BJ (cell line): Measurements from ENCODE around the gene HSCB. TPM values are rescaled to one million over a fixed set of nuclear protein-coding genes. Genes with fewer than 3 reads are reported as not detected.
A peak's percentile ranks its signal among the peaks of the same experiment; 100 is the strongest.
"Not testable (repeated sequence)": the region's sequence is repeated elsewhere in the genome, so short reads cannot be mapped to it uniquely, and the experiment has no call there.

Experiments used
- CTCF ChIA-PET: fragments of 350-600 bp; formaldehyde crosslinking; extraction: SDS; loops from one replicate; lab custom pipeline; 2021; ENCODE audit warnings: antibody characterized with exemption, inconsistent platforms; lab: Yijun Ruan, JAX
- POLR2A ChIA-PET: fragments of 300-600 bp; sonication (Branson Sonifier 250); formaldehyde crosslinking; extraction: SDS; loops from one replicate; lab custom pipeline; 2021; ENCODE audit warnings: antibody characterized with exemption; lab: Charles Lee
- DNase-seq: peaks from one replicate; pipeline ENCODE4 v3.0.0-alpha.2; 2011; ENCODE audit warnings: low read depth
- H3K27me3 ChIP-seq: 2 replicates; pipeline ENCODE4 v1.6.0; 2011; ENCODE audit warnings: low read length; ENCODE audit not compliant: control insufficient read depth, insufficient read depth
- H3K36me3 ChIP-seq: 2 replicates; pipeline ENCODE4 v1.5.1; 2011; ENCODE audit warnings: low read length; ENCODE audit not compliant: control insufficient read depth, insufficient read depth
- H3K4me3 ChIP-seq: 2 replicates; pipeline ENCODE4 v1.5.1; 2011; ENCODE audit warnings: low read depth, mild to moderate bottlenecking, control low read depth, low read length
- polyA plus RNA-seq: library from polyadenylated mRNA; depleted of rRNA; stranded (reverse); fragments of >200 nt; gene quantifications from 2 replicates; pipeline ENCODE4 v1.2.3, GENCODE V29; 2011
- TF ChIP-seq, protein P1 (sequence below): IDR thresholded peaks from 2 replicates; pipeline ENCODE4 v1.5.1; 2011; ENCODE audit warnings: low read depth, mild to moderate bottlenecking, control low read depth, inconsistent platforms, low read length, moderate library complexity; ENCODE audit not compliant: insufficient read depth

The HSCB gene
- polyA plus RNA-seq, 1 experiment = 12.7 TPM

GRCh38 chr22:28741200-28741784 lies 547 bp upstream of the HSCB start:
- Histone ChIP-seq H3K4me3 (peak overlapping the region; percentile 69), H3K27me3 (no peaks in the 10 kb centered on the region), H3K36me3 (peaks cover 5% of the 10 kb centered on the region; the same call in 1 of the 2 replicates)
- TF ChIP-seq, protein P1, sequence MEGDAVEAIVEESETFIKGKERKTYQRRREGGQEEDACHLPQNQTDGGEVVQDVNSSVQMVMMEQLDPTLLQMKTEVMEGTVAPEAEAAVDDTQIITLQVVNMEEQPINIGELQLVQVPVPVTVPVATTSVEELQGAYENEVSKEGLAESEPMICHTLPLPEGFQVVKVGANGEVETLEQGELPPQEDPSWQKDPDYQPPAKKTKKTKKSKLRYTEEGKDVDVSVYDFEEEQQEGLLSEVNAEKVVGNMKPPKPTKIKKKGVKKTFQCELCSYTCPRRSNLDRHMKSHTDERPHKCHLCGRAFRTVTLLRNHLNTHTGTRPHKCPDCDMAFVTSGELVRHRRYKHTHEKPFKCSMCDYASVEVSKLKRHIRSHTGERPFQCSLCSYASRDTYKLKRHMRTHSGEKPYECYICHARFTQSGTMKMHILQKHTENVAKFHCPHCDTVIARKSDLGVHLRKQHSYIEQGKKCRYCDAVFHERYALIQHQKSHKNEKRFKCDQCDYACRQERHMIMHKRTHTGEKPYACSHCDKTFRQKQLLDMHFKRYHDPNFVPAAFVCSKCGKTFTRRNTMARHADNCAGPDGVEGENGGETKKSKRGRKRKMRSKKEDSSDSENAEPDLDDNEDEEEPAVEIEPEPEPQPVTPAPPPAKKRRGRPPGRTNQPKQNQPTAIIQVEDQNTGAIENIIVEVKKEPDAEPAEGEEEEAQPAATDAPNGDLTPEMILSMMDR = no peak
- no peak for DNase-seq
- POLR2A ChIA-PET = no interaction called here
- CTCF ChIA-PET = interaction anchor here (1.5 kb wide), 1 partner anchor 29 kb away, joined by 3 read pairs; no protein-coding TSS in a partner anchor

DNA sequence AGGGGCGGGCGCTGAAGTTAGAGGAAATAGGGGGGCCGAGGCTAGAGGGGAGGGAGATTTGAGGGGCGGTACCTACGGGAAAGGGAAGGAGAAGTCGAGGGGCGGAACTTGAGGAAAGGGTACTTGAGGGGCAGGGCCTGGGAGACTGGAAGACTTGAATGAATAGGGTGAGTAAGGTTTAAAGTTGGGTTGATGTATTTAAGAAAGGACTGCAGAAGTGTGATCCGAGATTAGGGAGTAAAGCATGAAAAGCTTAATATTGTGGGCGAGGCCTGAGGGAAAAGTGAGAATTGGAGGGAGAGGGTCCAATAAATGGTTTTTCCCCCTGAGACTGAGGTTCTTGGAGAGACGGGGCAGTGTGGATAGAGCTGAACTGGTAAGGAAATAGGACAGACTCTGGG lies 723 bp downstream of the HSCB start:
- peak overlapping the region; percentile 69 for H3K4me3 ChIP-seq
- POLR2A ChIA-PET = no interaction called here
- peaks cover 6% of the 10 kb centered on the region; the same call in 1 of the 2 replicates for H3K36me3 ChIP-seq
- TF ChIP-seq, protein P1 = no peak
- H3K27me3 ChIP-seq = no peaks in the 10 kb centered on the region
- DNase-seq = no peak
- CTCF ChIA-PET = interaction anchor here (1.2 to 1.5 kb wide), 2 partner anchors 30 to 142 kb away, joined by 3 read pairs; no protein-coding TSS in a partner anchor

GRCh38 chr22:28743852-28744251 lies 2.0 kb downstream of the HSCB start:
- H3K27me3 ChIP-seq = no peaks in the 10 kb centered on the region
- H3K36me3 ChIP-seq = peaks cover 9% of the 10 kb centered on the region; the same call in 1 of the 2 replicates
- CTCF ChIA-PET = interaction anchor here (1.2 kb wide), 1 partner anchor 143 kb away, joined by 3 read pairs; no protein-coding TSS in a partner anchor
- POLR2A ChIA-PET = interaction anchor here (0.6 kb wide), 1 partner anchor 1503 kb away, joined by 3 read pairs; no protein-coding TSS in a partner anchor
- TF ChIP-seq, protein P1 = no peak
- DNase-seq = no peak
- H3K4me3 ChIP-seq = no peak overlapping the region

GRCh38 chr22:28750471-28750881 lies 8.6 kb downstream of the HSCB start:
- TF ChIP-seq, protein P1 = no peak
- ChIA-PET CTCF (interaction anchor here (1.1 to 1.4 kb wide), 4 partner anchors 10 to 41 kb away, joined by 3 read pairs; partner anchors contain the start of gene CCDC117), POLR2A (no interaction called here)

GRCh38 chr22:28754512-28754911 lies 12.7 kb downstream of the HSCB start:
- DNase-seq, H3K27me3 ChIP-seq, H3K36me3 ChIP-seq, POLR2A ChIA-PET, CTCF ChIA-PET, H3K4me3 ChIP-seq: not testable (repeated sequence)

More at GRCh38 chr22:28750471-28750881, 8.6 kb downstream of the HSCB start:
- Histone ChIP-seq H3K27me3 (no peaks in the 10 kb centered on the region), H3K36me3 (peaks cover 5% of the 10 kb centered on the region; the same call in 1 of the 2 replicates), H3K4me3 (no peak overlapping the region)
- no peak for DNase-seq
